Measurements from ENCODE around the gene DUSP16.
"Not testable (repeated sequence)": the region's sequence is repeated elsewhere in the genome, so short reads cannot be mapped to it uniquely, and the experiment has no call there.

DUSP16 gene

GRCh38 chr12:12562585-12563261, at the start of gene DUSP16:
Gene DUSP16 (minus strand): TSS chr12:12562863. CDS start chr12:12521098, 41,765 bp downstream.
- peak; percentile 31 for DNase-seq (ENCODE audit: low read depth)

GRCh38 chr12:12612358-12612757, 49.7 kb upstream of the DUSP16 start:
- DNase-seq (ENCODE audit: low read depth), result no peak

- peak; percentile 51 for DNase-seq (ENCODE audit: low read depth)
These were observed 49.0 kb upstream of the DUSP16 start, which contains the start of gene CREBL2 for GRCh38 chr12:12611512-12612306. Gene CREBL2 (plus strand): TSS chr12:12611876. CDS start chr12:12612173, 297 bp downstream.

GRCh38 chr12:12610711-12611110, 48.0 kb upstream of the DUSP16 start:
- no peak for DNase-seq (ENCODE audit: low read depth)

GRCh38 chr12:12609692-12610091, 47.0 kb upstream of the DUSP16 start:
- no peak for DNase-seq (ENCODE audit: low read depth)

- DNase-seq (ENCODE audit: low read depth), result no peak
These were observed 45.9 kb upstream of the DUSP16 start for GRCh38 chr12:12608557-12608957.

GRCh38 chr12:12606781-12607589, 44.3 kb upstream of the DUSP16 start:
- DNase-seq (ENCODE audit: low read depth), result no peak

GRCh38 chr12:12604740-12605139, 42.1 kb upstream of the DUSP16 start:
- DNase-seq (ENCODE audit: low read depth), result no peak

- no peak for DNase-seq (ENCODE audit: low read depth)
These were observed 38.0 kb upstream of the DUSP16 start for GRCh38 chr12:12600659-12601058.

GRCh38 chr12:12599750-12600643, 37.3 kb upstream of the DUSP16 start:
- no peak for DNase-seq (ENCODE audit: low read depth)

- DNase-seq (ENCODE audit: low read depth), result no peak
These were observed 36.2 kb upstream of the DUSP16 start for GRCh38 chr12:12598864-12599263.

GRCh38 chr12:12596598-12596997, 33.9 kb upstream of the DUSP16 start:
- DNase-seq (ENCODE audit: low read depth), result not testable (repeated sequence)

- DNase-seq (ENCODE audit: low read depth), result not testable (repeated sequence)
These were observed 33.3 kb upstream of the DUSP16 start for GRCh38 chr12:12595929-12596328.

GRCh38 chr12:12592930-12593329, 30.3 kb upstream of the DUSP16 start:
- DNase-seq (ENCODE audit: low read depth), result no peak

GRCh38 chr12:12590961-12591360, 28.3 kb upstream of the DUSP16 start:
- no peak for DNase-seq (ENCODE audit: low read depth)

- not testable (repeated sequence) for DNase-seq (ENCODE audit: low read depth)
These were observed 25.8 kb upstream of the DUSP16 start for GRCh38 chr12:12588436-12588835.

GRCh38 chr12:12587878-12588277, 25.2 kb upstream of the DUSP16 start:
- no peak for DNase-seq (ENCODE audit: low read depth)

GRCh38 chr12:12586879-12587675, 24.4 kb upstream of the DUSP16 start:
- DNase-seq (ENCODE audit: low read depth), result no peak

GRCh38 chr12:12585115-12585863, 22.6 kb upstream of the DUSP16 start:
- DNase-seq (ENCODE audit: low read depth), result no peak
